ENCODE measurements around the gene TCF7L1. TPM values are rescaled to one million over a fixed set of nuclear protein-coding genes. Genes with fewer than 3 reads are reported as not detected.

The TCF7L1 gene
- total RNA-seq, 4 donors from 2014 or later: 5.6 to 23.2 (median 10.2) TPM

DNA sequence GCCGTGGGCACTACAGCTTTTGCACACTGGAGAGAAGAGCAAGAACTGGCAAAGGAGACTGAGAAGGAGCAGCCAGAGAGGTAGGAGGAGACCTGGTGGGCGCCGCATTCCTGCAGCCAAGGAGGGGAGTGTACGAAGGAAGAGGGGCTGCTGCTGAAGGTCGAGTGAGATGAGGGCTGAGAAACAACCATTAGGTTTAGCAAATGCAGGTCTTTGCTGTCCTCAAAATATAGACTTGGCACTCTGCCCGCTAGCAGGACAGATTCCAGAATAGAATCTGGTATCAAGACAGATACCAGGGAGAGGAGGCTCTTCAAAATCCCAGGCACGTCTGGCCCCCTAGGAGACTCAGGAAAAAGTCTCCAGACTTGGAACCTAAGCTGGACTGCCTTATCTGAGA, 111.6 kb downstream of the TCF7L1 start:
- Histone ChIP-seq H3K36me3 (no peaks in the 10 kb centered on the region), H3K4me1 (peaks cover 72 to 94% (median 81%) of the 10 kb centered on the region in 4 donors), H3K27me3 (no peaks in the 10 kb centered on the region), H3K4me3 (no peak overlapping the region), H3K9me3 (no peaks in the 10 kb centered on the region), H3K27ac (replicated peaks in 1 of 4) (no peak overlapping the region)
- DNase-seq (ENCODE audit: extremely low spot score): no peak
- 63% methylated on average over 7 of the region's 7 CpGs for WGBS
- TF ChIP-seq, protein P1, sequence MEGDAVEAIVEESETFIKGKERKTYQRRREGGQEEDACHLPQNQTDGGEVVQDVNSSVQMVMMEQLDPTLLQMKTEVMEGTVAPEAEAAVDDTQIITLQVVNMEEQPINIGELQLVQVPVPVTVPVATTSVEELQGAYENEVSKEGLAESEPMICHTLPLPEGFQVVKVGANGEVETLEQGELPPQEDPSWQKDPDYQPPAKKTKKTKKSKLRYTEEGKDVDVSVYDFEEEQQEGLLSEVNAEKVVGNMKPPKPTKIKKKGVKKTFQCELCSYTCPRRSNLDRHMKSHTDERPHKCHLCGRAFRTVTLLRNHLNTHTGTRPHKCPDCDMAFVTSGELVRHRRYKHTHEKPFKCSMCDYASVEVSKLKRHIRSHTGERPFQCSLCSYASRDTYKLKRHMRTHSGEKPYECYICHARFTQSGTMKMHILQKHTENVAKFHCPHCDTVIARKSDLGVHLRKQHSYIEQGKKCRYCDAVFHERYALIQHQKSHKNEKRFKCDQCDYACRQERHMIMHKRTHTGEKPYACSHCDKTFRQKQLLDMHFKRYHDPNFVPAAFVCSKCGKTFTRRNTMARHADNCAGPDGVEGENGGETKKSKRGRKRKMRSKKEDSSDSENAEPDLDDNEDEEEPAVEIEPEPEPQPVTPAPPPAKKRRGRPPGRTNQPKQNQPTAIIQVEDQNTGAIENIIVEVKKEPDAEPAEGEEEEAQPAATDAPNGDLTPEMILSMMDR (IDR thresholded peaks at IDR 0.05): no peak
- TF ChIP-seq POLR2A (IDR thresholded peaks at IDR 0.05; ENCODE audit: low read depth) (no peak), EP300 (IDR thresholded peaks at IDR 0.05) (no peak), POLR2AphosphoS5 (IDR thresholded peaks at IDR 0.05) (no peak)
- intact Hi-C loops (cut with DNase I): no loop called here

DNA sequence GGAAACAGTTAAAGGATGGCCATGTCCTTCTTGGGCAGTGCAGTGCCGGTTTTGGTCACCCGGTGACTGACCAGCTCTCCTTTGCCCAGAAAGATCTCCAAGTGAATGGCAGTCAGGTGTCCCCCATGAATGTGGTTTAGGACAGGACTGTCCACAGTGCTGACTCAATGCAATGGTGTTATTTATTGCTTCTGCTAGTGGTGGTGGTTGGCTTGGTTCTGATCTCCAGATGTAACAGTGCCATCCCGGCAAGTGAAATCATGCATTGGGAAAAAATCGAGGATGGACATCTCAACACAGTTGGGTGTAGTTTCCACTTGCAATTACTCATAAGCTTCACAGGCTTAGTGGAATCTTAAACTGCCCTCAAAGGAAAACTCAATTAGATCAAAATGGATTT, 112.7 kb downstream of the TCF7L1 start:
- WGBS: 94% methylated on average over 4 of the region's 4 CpGs
- peaks cover 67 to 94% (median 80%) of the 10 kb centered on the region in 4 donors for H3K4me1 ChIP-seq
- no peak overlapping the region for H3K4me3 ChIP-seq
- H3K36me3 ChIP-seq: no peaks in the 10 kb centered on the region
- no peaks in the 10 kb centered on the region for H3K9me3 ChIP-seq
- intact Hi-C loops (cut with DNase I): no loop called here
- H3K27ac ChIP-seq (replicated peaks in 1 of 4): no peak overlapping the region
- H3K27me3 ChIP-seq: no peaks in the 10 kb centered on the region
- no peak for TF ChIP-seq POLR2A (IDR thresholded peaks at IDR 0.05; ENCODE audit: low read depth)
- no peak for TF ChIP-seq POLR2AphosphoS5 (IDR thresholded peaks at IDR 0.05)
- TF ChIP-seq, protein P1 (IDR thresholded peaks at IDR 0.05): no peak
- TF ChIP-seq EP300 (IDR thresholded peaks at IDR 0.05): no peak
- DNase-seq (ENCODE audit: extremely low spot score): no peak

DNA sequence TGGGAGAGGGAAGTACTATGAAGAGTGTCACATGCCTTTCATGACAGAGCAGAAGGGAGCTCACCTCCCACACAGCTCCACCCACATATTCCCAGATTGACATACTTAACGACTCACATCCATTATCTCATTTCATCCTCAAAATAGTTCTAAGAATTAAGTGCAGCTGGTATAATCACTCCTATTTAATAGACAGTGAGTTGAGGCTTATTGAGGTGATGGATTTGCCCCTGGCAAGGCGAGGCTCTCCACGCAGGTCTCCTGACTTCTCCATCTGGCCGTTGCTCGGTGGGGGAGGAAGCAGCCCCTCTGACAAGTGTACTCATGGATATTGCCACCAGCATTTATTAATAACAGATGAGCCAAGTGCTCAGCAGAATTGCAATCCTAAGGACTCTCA, 113.2 kb downstream of the TCF7L1 start:
- Histone ChIP-seq H3K4me1 (peaks cover 67 to 93% (median 77%) of the 10 kb centered on the region in 4 donors), H3K9me3 (no peaks in the 10 kb centered on the region), H3K4me3 (no peak overlapping the region), H3K27me3 (no peaks in the 10 kb centered on the region), H3K36me3 (no peaks in the 10 kb centered on the region), H3K27ac (replicated peaks in 1 of 4) (no peak overlapping the region)
- 57% methylated on average over 5 of the region's 5 CpGs for WGBS
- no peak for DNase-seq (ENCODE audit: extremely low spot score)
- no peak for TF ChIP-seq POLR2AphosphoS5 (IDR thresholded peaks at IDR 0.05)
- TF ChIP-seq POLR2A (IDR thresholded peaks at IDR 0.05; ENCODE audit: low read depth): no peak
- TF ChIP-seq EP300 (IDR thresholded peaks at IDR 0.05): no peak
- TF ChIP-seq, protein P1 (IDR thresholded peaks at IDR 0.05): no peak
- intact Hi-C loops (cut with DNase I): no loop called here

DNA sequence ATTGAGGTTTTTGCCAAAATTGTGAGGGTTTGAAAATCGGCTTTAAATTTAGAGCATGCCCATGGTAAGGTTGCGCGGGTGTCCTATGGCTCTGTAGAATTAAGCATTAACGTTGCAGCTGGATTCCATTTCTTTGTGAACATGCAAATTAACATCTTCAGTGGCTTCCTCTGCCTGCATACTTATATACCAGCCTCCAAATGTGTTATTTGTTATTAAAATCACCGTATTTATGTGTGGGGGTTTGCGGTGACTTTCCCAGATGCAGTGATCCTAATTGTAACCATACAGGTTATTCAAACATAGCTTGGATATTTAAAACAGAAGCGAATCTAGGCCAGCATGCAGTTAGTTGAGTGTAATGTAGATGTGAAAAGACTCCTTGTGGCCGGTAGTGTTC, 114.4 kb downstream of the TCF7L1 start:
- Histone ChIP-seq H3K4me3 (no peak overlapping the region), H3K27ac (replicated peaks in 1 of 4) (no peak overlapping the region), H3K27me3 (no peaks in the 10 kb centered on the region), H3K36me3 (no peaks in the 10 kb centered on the region), H3K9me3 (no peaks in the 10 kb centered on the region), H3K4me1 (peaks cover 57 to 83% (median 64%) of the 10 kb centered on the region in 4 donors)
- intact Hi-C loops (cut with DNase I): no loop called here
- TF ChIP-seq, protein P1 (IDR thresholded peaks at IDR 0.05): no peak
- TF ChIP-seq POLR2A (IDR thresholded peaks at IDR 0.05; ENCODE audit: low read depth): no peak
- no peak for TF ChIP-seq POLR2AphosphoS5 (IDR thresholded peaks at IDR 0.05)
- no peak for TF ChIP-seq EP300 (IDR thresholded peaks at IDR 0.05)
- WGBS: 81% methylated on average over 8 of the region's 8 CpGs
- DNase-seq (ENCODE audit: extremely low spot score): no peak

Measured in esophagus muscularis mucosa (tissue), 4 donors.